SJCRH30 (cell line): ENCODE data around the gene TMIGD1. TPM values are rescaled to one million over a fixed set of nuclear protein-coding genes. Genes with fewer than 3 reads are reported as not detected.
"Not testable (repeated sequence)": the region's sequence is repeated elsewhere in the genome, so short reads cannot be mapped to it uniquely, and the experiment has no call there.

Experiments
- DNase-seq, 2 experiments: peaks; one replicate each; pipeline ENCODE4 v3.0.0-alpha.2; 2015 to 2020
- H3K27ac ChIP-seq: fragments of 250-450 bp; sonication (Bioruptor Pico); 2 replicates; pipeline ENCODE4 v1.5.1; 2020; ENCODE audit warnings: mild to moderate bottlenecking, moderate library complexity
- H3K27me3 ChIP-seq: fragments of 250-450 bp; sonication (Bioruptor Pico); 2 replicates; pipeline ENCODE4 v1.5.1; 2020; ENCODE audit warnings: mild to moderate bottlenecking, moderate library complexity
- H3K36me3 ChIP-seq: fragments of 250-450 bp; sonication (Bioruptor Pico); 2 replicates; pipeline ENCODE4 v1.5.1; 2020; ENCODE audit warnings: mild to moderate bottlenecking, moderate library complexity
- H3K4me1 ChIP-seq: fragments of 250-450 bp; sonication (Bioruptor Pico); 2 replicates; pipeline ENCODE4 v1.5.1; 2020; ENCODE audit warnings: mild to moderate bottlenecking, moderate library complexity
- H3K4me3 ChIP-seq: fragments of 250-450 bp; sonication (Bioruptor Pico); 2 replicates; pipeline ENCODE4 v1.5.1; 2020; ENCODE audit warnings: mild to moderate bottlenecking, moderate library complexity
- H3K9me3 ChIP-seq: fragments of 250-450 bp; sonication (Bioruptor Pico); replicated peaks from 2 replicates; pipeline ENCODE4 v1.5.1; 2020; ENCODE audit warnings: mild to moderate bottlenecking, moderate library complexity
- total RNA-seq: library from RNA; depleted of rRNA; stranded (reverse); fragments of >200 nt; shearing (Covaris generic); gene quantifications from 2 replicates; pipeline ENCODE4 v1.2.3, GENCODE V29; 2014

Gene TMIGD1
- total RNA-seq, 1 experiment from 2014 or later = not detected

DNA sequence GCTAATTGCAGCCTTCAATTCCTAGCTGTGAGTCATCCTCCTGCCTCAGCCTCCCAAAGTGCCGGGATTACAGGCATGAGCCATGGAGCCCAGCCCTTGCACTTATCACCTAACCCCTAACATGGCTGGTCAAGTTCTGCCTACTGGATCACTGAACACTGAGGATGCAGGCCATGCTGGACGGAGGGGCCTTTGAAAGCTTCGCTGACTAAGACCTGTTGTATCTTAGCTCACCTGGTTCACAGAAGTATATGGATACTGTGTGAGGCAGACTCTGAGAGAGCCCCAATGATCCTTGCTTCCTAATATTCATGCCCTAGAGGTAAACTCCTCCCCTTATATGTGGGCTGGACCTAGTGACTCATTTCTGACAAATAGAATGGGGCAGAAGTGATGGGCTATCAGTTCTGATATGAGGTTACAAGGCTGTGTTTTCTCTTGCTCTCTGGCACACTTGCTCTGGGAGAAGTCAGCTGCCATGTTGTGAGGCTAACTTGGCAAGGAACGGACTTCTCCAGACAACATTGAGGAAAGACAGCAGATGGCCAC, 11.7 kb upstream of the TMIGD1 start:
- H3K4me1 ChIP-seq = peaks cover 13% of the 10 kb centered on the region
- no peak for DNase-seq

DNA sequence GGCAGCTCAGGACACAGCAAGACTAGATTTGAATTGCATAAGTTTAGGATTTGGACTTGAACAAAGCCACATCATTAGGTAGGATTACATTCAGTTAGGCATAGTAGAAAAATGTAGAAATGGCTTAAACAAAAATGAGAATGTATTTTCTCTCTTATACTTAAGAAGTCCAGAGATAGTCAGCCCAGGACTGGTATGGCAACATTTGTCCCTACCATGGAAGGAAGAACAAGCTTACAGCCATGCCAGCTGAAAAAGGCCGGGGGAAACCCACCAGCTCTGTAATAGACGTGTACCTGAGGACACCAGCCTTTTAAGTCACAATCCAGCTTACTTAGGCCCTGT, 11.2 kb upstream of the TMIGD1 start:
- Histone ChIP-seq H3K9me3 (no peaks in the 10 kb centered on the region), H3K27ac (no peak overlapping the region), H3K4me1 (peaks cover 13% of the 10 kb centered on the region), H3K27me3 (no peaks in the 10 kb centered on the region), H3K36me3 (no peaks in the 10 kb centered on the region), H3K4me3 (no peak overlapping the region)
- no peak for DNase-seq

More for the DNA sequence above, 11.7 kb upstream of the TMIGD1 start:
- Histone ChIP-seq H3K27ac (no peak overlapping the region), H3K9me3 (no peaks in the 10 kb centered on the region), H3K27me3 (no peaks in the 10 kb centered on the region), H3K4me3 (no peak overlapping the region), H3K36me3 (no peaks in the 10 kb centered on the region)

DNA sequence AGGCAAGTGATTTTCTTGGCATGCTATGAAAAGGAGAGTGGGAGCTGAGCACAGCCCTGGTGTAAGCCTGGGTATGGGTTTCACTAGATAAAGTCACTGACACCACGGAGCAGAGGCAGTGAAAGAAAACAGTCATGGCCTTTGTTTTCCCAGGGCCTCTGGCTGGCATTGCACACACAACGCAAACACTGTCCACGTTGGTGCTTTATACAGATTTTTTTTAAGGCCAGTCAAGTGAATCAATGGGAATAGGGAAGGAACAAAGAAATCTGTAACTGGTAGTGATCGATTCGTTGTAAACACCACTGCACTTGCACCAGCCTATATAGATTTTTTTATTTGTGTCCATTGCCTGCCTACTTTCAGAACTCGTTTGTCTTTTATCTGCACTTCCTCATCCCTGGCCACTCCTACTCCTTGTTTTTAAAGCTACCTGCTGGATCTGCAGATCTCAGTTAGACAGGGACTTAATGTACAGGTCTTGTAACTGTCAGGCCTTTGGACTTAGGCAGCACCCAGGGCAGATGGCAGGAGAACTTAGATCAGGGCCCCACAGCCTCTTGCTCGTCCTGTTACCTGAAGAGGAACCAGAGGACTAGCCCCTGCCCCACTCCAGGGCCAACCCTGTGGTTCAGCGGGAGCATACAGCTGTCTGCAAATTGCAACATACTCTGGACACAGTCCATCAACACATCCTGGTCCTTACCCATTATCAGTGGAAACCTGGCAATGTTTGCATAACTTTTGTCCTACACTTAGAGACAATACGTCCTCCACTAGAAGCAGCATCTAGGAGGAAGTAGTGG, 10.6 kb upstream of the TMIGD1 start:
- Histone ChIP-seq H3K9me3 (no peaks in the 10 kb centered on the region), H3K27me3 (no peaks in the 10 kb centered on the region), H3K4me1 (peaks cover 13% of the 10 kb centered on the region), H3K36me3 (no peaks in the 10 kb centered on the region), H3K27ac (no peak overlapping the region), H3K4me3 (peak overlapping the region; percentile 15; the same call in 1 of the 2 replicates)
- peak; percentile 39 to 68 for DNase-seq

DNA sequence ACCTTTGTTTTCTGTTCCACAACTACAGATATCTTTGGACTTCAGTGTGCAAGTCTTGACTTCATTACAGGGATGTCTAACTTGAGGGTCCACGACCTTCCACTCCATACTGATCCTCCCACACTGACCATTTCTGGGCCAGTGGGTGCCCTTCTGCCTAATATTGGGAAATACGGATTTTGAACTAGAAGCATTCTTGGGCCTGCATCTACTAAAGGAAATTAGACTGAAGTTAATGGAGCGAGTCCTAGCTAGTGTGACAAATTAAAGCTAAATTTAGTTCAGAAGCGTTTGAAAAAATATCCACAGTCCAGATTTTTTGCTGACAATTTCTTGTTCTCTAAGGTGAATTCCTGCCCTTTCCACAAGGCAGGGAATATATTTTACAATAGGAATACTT, 9.9 kb upstream of the TMIGD1 start:
- no peaks in the 10 kb centered on the region for H3K9me3 ChIP-seq
- no peak overlapping the region for H3K27ac ChIP-seq
- no peak overlapping the region for H3K4me3 ChIP-seq
- no peak for DNase-seq
- H3K4me1 ChIP-seq = peaks cover 13% of the 10 kb centered on the region
- H3K36me3 ChIP-seq = no peaks in the 10 kb centered on the region
- H3K27me3 ChIP-seq = no peaks in the 10 kb centered on the region

DNA sequence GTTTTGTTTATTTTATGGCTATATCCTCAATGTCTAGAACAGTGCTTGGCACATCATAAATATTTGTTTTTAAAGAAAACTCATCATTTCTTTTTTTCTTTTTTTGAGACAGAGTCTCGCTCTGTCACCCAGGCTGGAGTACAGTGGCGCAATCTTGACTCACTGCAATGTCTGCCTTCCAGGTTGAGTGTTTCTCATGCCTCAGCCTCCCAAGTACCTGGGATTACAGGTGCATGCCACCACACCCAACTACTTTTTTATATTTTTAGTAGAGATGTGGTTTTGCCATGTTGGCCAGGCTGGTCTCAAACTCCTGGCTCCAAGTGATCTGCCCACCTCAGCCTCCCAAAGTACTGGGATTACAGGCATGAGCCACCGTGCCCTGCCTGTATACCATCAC, 9.4 kb upstream of the TMIGD1 start:
- not testable (repeated sequence) for H3K36me3 ChIP-seq, H3K9me3 ChIP-seq, H3K27ac ChIP-seq, DNase-seq, H3K4me3 ChIP-seq, H3K27me3 ChIP-seq
- H3K4me1 ChIP-seq = peaks cover 13% of the 10 kb centered on the region

DNA sequence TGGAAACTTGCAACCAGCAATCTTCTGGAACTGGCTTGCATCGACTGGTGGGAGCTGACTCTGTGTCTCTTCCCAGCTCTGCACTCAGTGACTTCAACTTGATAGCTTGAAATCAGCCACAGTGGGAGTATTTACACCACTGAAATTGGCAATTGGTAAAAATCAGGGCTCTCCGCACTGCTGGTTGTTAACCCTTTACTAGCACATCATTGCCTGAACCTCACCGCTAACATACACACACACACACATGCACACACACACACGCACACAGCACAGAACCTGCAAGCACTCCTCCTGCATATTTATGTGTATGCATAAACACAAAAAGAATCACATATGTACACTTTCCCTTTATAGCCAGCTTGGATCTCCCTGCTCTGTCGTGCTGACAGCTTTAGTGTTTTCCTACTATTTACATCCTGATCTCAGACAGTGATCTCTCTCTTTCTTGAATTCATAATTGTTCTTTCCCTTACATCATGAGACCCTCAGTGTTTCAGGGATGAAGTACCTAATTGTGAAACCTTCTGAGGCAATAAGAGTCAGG, 7.9 kb upstream of the TMIGD1 start:
- peaks cover 13% of the 10 kb centered on the region for H3K4me1 ChIP-seq
- H3K36me3 ChIP-seq = no peaks in the 10 kb centered on the region
- H3K4me3 ChIP-seq = no peak overlapping the region
- H3K27ac ChIP-seq = no peak overlapping the region
- no peaks in the 10 kb centered on the region for H3K9me3 ChIP-seq
- DNase-seq = no peak
- H3K27me3 ChIP-seq = no peaks in the 10 kb centered on the region

DNA sequence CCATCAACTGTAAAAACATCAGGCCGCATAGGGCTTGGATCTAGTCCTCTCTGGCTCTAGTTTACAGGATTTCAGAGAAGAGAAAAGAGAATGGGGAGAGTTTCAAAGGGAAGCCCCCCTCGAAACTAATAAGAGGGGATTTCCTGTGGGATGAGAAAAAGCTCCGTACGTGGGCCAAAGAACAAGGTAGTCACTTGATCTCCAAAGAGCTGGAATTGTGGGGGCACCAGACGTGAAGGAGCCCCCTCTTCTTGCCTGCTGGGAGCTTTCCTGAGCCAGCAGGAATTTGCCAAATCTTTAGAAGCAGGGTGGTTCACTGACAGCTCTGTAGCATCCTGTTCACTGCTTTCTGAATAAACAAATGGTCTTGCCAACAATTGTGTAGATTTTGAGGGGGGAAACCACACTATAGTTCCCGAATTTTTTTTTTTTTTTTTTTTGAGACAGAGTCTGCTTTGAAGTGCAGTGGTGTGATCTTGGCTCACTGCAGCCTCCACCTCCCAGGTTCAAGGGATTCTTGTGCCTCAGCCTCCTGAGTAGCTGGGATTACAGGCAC, 7.0 kb upstream of the TMIGD1 start:
- no peaks in the 10 kb centered on the region for H3K9me3 ChIP-seq
- H3K4me1 ChIP-seq = peaks cover 13% of the 10 kb centered on the region
- no peak overlapping the region for H3K27ac ChIP-seq
- peak in 1 of 2 experiments; percentile 22 for DNase-seq
- no peaks in the 10 kb centered on the region for H3K27me3 ChIP-seq
- H3K4me3 ChIP-seq = peak overlapping the region; percentile 42
- H3K36me3 ChIP-seq = no peaks in the 10 kb centered on the region

DNA sequence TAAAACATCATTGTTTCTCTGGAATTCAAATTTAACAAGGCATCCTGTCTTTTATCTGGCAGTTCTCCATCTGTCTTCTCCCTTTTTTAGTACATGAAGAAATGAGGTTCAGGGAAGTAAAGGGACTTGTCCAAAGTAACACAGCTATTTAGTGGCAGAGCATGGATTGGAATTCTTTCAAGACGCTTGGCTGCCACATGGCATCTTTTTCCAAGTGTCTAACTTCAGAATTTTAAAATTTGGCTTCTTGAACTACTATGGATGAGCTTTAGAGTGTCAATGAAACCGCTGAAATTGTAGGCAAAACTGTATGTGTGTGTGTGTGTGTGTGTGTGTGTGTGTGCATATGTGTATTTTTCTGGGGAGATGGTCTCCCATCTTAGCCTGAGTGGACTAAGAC, 5.2 kb upstream of the TMIGD1 start:
- Histone ChIP-seq H3K36me3 (no peaks in the 10 kb centered on the region), H3K4me1 (peaks cover 4% of the 10 kb centered on the region), H3K27ac (no peak overlapping the region), H3K27me3 (no peaks in the 10 kb centered on the region), H3K4me3 (no peak overlapping the region), H3K9me3 (no peaks in the 10 kb centered on the region)
- DNase-seq = no peak

DNA sequence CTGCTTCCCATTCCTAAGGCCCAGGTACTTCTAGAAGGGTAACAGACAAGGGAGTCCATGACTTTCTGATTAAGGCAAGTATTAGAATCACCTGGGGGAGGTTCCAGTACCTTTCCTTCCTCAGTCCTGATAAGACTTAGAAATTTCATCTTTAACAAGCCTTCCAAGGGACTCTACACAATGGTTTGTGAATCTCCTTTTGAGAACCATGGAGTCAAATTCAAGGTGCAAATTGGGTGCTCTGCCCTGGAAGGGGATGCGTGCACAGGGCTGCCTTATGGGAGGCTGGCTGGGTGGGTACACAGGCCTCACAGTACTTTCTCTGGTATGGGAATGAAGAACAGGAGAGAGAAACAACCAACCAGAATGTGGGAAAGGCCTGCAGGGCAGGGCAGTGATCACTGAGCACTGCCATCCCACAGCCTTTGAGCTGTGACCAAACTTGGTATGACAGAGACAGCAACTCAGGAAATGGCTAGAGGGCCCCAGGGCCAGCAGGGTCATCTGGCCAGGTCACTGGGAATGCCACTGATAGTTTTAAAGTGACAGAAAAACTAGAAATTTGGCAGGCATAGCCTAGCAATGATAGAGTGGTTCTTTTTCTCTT, 3.6 kb upstream of the TMIGD1 start:
- no peak for DNase-seq
- H3K9me3 ChIP-seq = no peaks in the 10 kb centered on the region

DNA sequence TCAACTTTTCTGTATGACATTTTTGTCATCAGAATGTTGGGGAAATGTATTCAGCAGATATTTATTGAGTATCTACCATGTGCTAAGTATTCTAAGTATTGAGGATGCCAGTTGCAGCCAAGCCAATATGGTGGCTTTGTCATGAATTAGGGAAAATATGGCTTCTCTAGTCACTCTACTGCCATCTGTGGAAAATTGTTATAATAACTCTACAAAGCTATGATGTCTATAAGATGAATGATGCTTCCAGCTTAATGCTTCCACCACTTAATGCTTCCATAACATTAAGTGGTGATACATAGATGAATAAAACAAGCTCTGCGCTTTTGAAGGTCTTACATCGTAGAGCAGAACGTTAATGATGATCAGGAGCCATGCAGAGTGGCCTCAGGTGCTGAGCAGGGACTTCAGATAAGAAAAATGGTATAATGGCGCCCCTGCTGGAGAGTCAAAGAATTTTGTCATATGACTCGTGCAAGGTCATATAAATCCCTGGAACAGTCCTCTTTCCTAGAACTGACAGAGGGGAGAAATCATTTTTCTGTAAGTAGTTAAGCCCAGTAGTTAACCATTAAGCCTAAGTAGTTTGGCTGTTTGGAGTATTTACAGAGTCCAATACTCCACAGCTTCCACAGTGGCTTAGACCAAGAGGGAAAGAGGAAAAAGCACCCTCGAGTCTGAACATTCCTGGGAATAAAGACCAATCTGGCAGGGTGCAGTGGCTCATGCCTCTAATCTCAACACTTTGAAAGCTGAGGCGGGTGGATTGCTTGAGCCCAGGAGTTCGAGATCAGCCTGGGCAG, 2.7 kb upstream of the TMIGD1 start:
- H3K36me3 ChIP-seq = no peaks in the 10 kb centered on the region
- peak; percentile 67 to 89 for DNase-seq

More for the DNA sequence above, 3.6 kb upstream of the TMIGD1 start:
- Histone ChIP-seq H3K4me3 (no peak overlapping the region), H3K27ac (no peak overlapping the region), H3K27me3 (no peaks in the 10 kb centered on the region; the same call in 1 of the 2 replicates), H3K36me3 (no peaks in the 10 kb centered on the region), H3K4me1 (no peaks in the 10 kb centered on the region; the same call in 1 of the 2 replicates)

DNA sequence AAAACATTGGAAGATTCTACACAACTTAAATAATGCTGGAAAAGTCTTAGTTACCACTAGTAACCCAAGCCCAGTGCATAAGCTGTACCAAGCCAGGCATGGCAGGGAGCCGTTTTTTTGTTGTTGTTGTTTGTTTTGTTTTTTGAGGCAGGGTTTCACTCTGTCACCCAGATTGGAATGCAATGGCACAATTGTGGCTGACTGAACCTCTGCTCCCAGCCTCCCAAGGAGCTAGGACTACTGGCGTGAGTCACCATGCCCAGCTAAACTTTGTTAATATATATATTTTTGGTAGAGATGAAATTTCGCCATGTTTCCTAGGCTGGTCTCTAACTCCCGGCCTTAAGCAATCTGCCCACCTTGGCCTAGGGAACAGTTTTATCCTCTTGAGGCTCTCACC, 564 bp upstream of the TMIGD1 start:
- H3K27me3 ChIP-seq = peaks cover 4% of the 10 kb centered on the region; the same call in 1 of the 2 replicates
- H3K9me3 ChIP-seq = no peaks in the 10 kb centered on the region
- H3K27ac ChIP-seq = no peak overlapping the region
- no peak for DNase-seq
- no peaks in the 10 kb centered on the region for H3K36me3 ChIP-seq
- no peak overlapping the region for H3K4me3 ChIP-seq
- no peaks in the 10 kb centered on the region; the same call in 1 of the 2 replicates for H3K4me1 ChIP-seq

More for the DNA sequence above, 2.7 kb upstream of the TMIGD1 start:
- Histone ChIP-seq H3K4me3 (no peak overlapping the region), H3K4me1 (no peaks in the 10 kb centered on the region; the same call in 1 of the 2 replicates), H3K27me3 (no peaks in the 10 kb centered on the region; the same call in 1 of the 2 replicates), H3K27ac (no peak overlapping the region), H3K9me3 (no peaks in the 10 kb centered on the region)

DNA sequence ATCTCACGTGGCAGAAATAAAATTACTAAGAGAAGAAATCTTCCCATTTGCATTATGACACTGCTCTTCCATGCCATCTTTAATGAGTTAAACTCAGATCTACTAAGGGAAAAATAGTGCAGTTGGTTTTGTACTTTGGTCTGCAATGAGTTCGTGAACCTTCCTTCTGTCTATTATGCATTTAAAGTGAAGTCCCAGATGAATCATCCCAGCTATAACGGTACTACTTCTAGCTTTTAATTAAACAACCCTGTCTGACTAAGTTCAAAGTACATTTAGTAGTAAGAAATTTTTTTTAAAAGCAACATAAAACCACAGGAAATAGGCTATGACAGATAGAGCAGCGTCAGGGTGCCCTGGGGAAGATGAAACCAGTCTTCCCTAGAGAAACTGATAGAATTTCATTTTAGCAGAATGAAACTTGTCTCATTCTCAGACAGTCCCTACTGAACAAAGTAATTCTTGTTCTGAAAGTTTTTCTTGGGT, 1.8 kb downstream of the TMIGD1 start:
- DNase-seq = no peak
- Histone ChIP-seq H3K27ac (no peak overlapping the region), H3K27me3 (peaks cover 4% of the 10 kb centered on the region; the same call in 1 of the 2 replicates), H3K9me3 (no peaks in the 10 kb centered on the region), H3K36me3 (no peaks in the 10 kb centered on the region), H3K4me1 (no peaks in the 10 kb centered on the region; the same call in 1 of the 2 replicates), H3K4me3 (no peak overlapping the region)

DNA sequence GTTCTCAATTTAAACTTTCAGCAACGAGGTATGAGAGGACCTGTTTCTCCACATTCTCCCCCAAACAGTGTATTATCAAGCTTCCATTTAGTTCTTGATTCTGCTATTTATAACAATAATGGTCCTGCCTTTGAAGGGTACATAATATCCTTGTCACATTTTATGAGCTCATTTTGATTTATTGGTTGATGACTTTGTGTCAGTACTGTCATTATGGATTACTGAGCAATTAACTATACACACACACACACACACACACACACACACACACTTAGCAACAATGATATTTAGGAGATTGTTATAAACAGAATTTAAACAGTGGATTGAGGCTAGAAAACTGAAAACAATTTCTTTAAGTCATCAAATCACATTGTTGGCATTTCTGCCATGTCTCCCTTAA, 7.0 kb downstream of the TMIGD1 start:
- Histone ChIP-seq H3K27ac (no peak overlapping the region), H3K9me3 (no peaks in the 10 kb centered on the region), H3K4me3 (no peak overlapping the region), H3K4me1 (no peaks in the 10 kb centered on the region; the same call in 1 of the 2 replicates), H3K36me3 (no peaks in the 10 kb centered on the region), H3K27me3 (0 out of 2 replicates have a peak, but pooled peaks cover 4% of the 10 kb centered on the region)
- DNase-seq = no peak

DNA sequence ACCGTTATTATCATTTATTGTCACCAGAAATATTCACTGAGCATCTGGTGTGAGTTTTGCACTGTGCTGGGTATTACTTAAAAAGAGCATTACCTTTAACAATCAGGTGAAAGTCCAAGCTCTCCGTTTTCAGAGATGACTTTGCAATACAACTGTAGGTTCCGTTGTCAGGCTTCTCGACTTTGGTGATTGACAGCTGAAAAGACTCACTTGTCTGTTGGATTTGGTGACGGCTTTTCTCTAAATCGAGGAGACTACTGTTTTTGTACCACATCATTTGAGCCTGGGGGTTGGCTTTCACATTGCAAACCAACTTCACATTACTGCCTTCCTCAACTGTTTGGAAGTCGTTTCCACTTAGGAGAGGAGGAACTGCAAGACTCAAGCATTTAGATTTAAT, 9.1 kb downstream of the TMIGD1 start:
- H3K27ac ChIP-seq = no peak overlapping the region
- H3K27me3 ChIP-seq = no peaks in the 10 kb centered on the region
- H3K4me3 ChIP-seq = no peak overlapping the region
- no peaks in the 10 kb centered on the region for H3K36me3 ChIP-seq
- H3K9me3 ChIP-seq = no peaks in the 10 kb centered on the region
- no peaks in the 10 kb centered on the region; the same call in 1 of the 2 replicates for H3K4me1 ChIP-seq
- DNase-seq = no peak
